Natural killer cell (primary cell): ENCODE data around the gene NF1. TPM values are rescaled to one million over a fixed set of nuclear protein-coding genes. Genes with fewer than 3 reads are reported as not detected.
A peak's percentile ranks its signal among the peaks of the same experiment; 100 is the strongest.
"Not testable (repeated sequence)": the region's sequence is repeated elsewhere in the genome, so short reads cannot be mapped to it uniquely, and the experiment has no call there.

ENCODE experiments used
- ATAC-seq, 3 donors: fragments of 150-1000 bp in 2 of 3; fragments of 200-7000 bp in 1 of 3; cut with Tn5 transposase; 1 replicate in 1 of 3; 2 replicates in 2 of 3; pipeline ENCODE4 v1.10.0; 2021; ENCODE audit warnings: mild to moderate bottlenecking in 2 of 3, moderate library complexity in 2 of 3
- DNase-seq, 2 donors: peaks; one replicate each; pipeline versions ENCODE4 v3.0.0 to v3.0.0-alpha.2; 2013 to 2021; ENCODE audit warnings: mixed read lengths in 1 of 2
- H3K27ac ChIP-seq: one replicate; pipeline ENCODE4 v1.5.1; 2013; ENCODE audit warnings: mild to moderate bottlenecking, low read length
- H3K27me3 ChIP-seq: one replicate; pipeline ENCODE4 v1.6.1; 2013; ENCODE audit warnings: low read length; ENCODE audit not compliant: control insufficient read depth, insufficient read depth
- H3K36me3 ChIP-seq: one replicate; pipeline ENCODE4 v1.6.1; 2013; ENCODE audit warnings: low read length; ENCODE audit not compliant: control insufficient read depth, insufficient read depth
- H3K4me1 ChIP-seq: one replicate; pipeline ENCODE4 v1.6.1; 2013; ENCODE audit warnings: low read length; ENCODE audit not compliant: control insufficient read depth, insufficient read depth
- H3K4me3 ChIP-seq: one replicate; pipeline ENCODE4 v1.5.1; 2013; ENCODE audit warnings: low read length
- H3K9me3 ChIP-seq: one replicate; pipeline ENCODE4 v1.6.1; 2013; ENCODE audit warnings: low read length; ENCODE audit not compliant: control insufficient read depth, insufficient read depth
- H3K27ac Mint-ChIP-seq, 2 donors: one replicate each; pipeline ENCODE4 v1.8.0; 2022; ENCODE audit warnings: mild to moderate bottlenecking in 2 of 2, mixed read lengths in 2 of 2, moderate library complexity in 1 of 2
- H3K27me3 Mint-ChIP-seq, 2 donors: one replicate each; pipeline ENCODE4 v1.8.0; 2022; ENCODE audit warnings: low read depth in 2 of 2, mixed read lengths in 2 of 2
- H3K36me3 Mint-ChIP-seq: one replicate; pipeline ENCODE4 v1.8.0; 2022; ENCODE audit warnings: mixed read lengths
- H3K4me1 Mint-ChIP-seq, 2 donors: one replicate each; pipeline ENCODE4 v1.8.0; 2022; ENCODE audit warnings: mixed read lengths in 2 of 2
- H3K4me3 Mint-ChIP-seq: one replicate; pipeline ENCODE4 v1.8.0; 2022; ENCODE audit warnings: mild to moderate bottlenecking, moderate library complexity, mixed read lengths
- H3K9me3 Mint-ChIP-seq, 2 donors: one replicate each; pipeline ENCODE4 v1.8.0; 2022; ENCODE audit warnings: mixed read lengths in 2 of 2
- WGBS: methylation state at CpG from one replicate; pipeline ENCODE4 v1.1.7; 2013; ENCODE audit warnings: missing lambda C conversion rate; ENCODE audit not compliant: insufficient coverage; 5-methylcytosine and 5-hydroxymethylcytosine counted together
- intact Hi-C: fragments of 100-400 bp; cut with micrococcal nuclease; formaldehyde crosslinking; loops from one replicate; pipeline ENCODE4 v1.14.2; 2022
- total RNA-seq, 4 donors: library from RNA; stranded (reverse); fragments of 120-200 nt in 1 of 4; gene quantifications; one replicate each; pipeline versions ENCODE4 v1.2.3 to v1.2.4, GENCODE V29; 2013 to 2022
- TF ChIP-seq, protein P1 (sequence below): fragments of 200-600 bp; IDR thresholded peaks from one replicate; pipeline ENCODE4 v1.8.0; 2022; ENCODE audit warnings: antibody characterized with exemption

The NF1 gene
- total RNA-seq, 3 donors from 2014 or later (not counting 1 experiment from before 2014, with no cell fraction given), result 30.3 to 40.7 (median 38.8) TPM

DNA sequence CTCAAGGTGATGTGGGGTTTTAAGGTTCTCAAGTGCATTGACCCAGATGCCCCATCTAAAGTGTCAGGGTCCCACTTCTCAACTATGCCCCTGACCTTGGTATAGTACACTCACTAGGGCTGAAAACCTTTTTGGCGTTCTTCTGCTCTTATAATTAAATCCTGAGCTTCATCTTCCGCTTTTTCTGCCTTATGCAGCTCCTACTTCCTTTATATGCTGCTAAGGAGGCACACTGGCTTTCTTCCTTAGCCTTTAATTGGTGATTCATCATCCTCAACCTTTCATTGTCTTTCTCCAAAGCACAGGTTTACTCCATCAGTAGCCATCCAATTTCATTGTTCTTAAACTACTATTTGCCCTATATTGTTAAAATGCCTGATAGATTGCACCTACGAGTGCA lies 5.3 kb upstream of the NF1 start:
- Mint-ChIP-seq H3K27me3 (no peaks in the 10 kb centered on the region), H3K4me3 (no peak overlapping the region), H3K4me1 (no peaks in the 10 kb centered on the region), H3K36me3 (no peaks in the 10 kb centered on the region), H3K27ac (no peak overlapping the region), H3K9me3 (no peaks in the 10 kb centered on the region)
- H3K4me3 ChIP-seq, result no peak overlapping the region
- WGBS, result 87% methylated on average over 3 of the region's 3 CpGs
- no peak for DNase-seq
- TF ChIP-seq, protein P1, sequence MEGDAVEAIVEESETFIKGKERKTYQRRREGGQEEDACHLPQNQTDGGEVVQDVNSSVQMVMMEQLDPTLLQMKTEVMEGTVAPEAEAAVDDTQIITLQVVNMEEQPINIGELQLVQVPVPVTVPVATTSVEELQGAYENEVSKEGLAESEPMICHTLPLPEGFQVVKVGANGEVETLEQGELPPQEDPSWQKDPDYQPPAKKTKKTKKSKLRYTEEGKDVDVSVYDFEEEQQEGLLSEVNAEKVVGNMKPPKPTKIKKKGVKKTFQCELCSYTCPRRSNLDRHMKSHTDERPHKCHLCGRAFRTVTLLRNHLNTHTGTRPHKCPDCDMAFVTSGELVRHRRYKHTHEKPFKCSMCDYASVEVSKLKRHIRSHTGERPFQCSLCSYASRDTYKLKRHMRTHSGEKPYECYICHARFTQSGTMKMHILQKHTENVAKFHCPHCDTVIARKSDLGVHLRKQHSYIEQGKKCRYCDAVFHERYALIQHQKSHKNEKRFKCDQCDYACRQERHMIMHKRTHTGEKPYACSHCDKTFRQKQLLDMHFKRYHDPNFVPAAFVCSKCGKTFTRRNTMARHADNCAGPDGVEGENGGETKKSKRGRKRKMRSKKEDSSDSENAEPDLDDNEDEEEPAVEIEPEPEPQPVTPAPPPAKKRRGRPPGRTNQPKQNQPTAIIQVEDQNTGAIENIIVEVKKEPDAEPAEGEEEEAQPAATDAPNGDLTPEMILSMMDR, result no peak
- no peak for ATAC-seq
- peaks cover 6% of the 10 kb centered on the region for H3K4me1 ChIP-seq
- intact Hi-C loops, result no loop called here
- no peaks in the 10 kb centered on the region for H3K9me3 ChIP-seq
- no peaks in the 10 kb centered on the region for H3K36me3 ChIP-seq
- H3K27me3 ChIP-seq, result no peaks in the 10 kb centered on the region
- no peak overlapping the region for H3K27ac ChIP-seq

DNA sequence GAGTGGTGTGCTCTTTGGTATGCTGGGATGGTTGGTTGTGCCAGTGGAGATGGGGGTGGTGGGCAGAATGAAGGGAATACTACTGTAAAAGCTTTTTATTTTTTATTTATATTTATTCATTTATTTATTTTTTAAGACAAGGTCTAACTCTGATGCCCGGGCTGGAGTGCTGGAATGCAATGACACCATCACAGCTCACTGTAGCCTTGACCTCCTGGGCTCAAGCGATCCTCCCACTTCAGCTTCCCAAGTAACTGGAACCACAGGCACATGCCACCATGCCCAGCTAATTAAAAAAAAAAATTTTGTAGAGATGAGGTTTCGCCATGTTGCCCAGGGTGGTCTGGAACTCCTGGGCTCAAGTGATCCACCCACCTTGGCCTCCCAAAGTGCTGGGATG lies 4.1 kb upstream of the NF1 start:
- 86% methylated on average over 3 of the region's 3 CpGs for WGBS
- H3K27me3 ChIP-seq, H3K9me3 Mint-ChIP-seq, H3K27ac Mint-ChIP-seq, ATAC-seq, H3K4me3 ChIP-seq, H3K4me3 Mint-ChIP-seq, H3K9me3 ChIP-seq, H3K27me3 Mint-ChIP-seq, H3K4me1 Mint-ChIP-seq, intact Hi-C loops, H3K36me3 ChIP-seq, H3K36me3 Mint-ChIP-seq, H3K4me1 ChIP-seq, H3K27ac ChIP-seq, DNase-seq: not testable (repeated sequence)

DNA sequence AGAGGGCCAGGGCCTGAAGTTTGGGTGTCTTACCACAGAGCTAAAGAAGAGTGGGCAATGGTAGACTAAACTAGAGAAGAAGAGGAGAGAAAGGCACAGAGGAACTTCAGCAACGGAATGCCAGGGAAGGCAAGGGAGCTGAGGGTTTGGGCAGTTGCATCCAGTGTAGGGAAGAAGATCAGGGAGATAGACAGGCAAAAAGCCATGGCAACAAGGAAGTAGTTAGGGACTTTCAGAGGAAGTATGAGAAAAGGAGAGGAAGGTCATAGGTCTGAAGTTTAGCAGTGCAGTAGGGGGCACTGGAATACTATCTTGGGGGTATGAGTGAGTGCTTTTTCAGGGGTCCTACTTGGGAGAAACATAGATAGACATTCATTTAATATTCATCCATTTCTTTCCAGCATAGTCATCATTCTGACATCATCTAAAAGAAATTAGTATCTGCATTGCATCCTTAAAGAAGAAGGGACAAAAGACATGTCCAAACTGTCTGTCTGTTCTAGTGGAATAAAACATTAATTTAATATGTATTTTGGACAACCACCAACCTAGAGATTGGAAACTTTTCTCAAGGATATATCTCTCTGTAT lies 2.2 kb upstream of the NF1 start:
- WGBS, result 97% methylated on average over 1 of the region's 1 CpG
- Mint-ChIP-seq H3K27me3 (no peaks in the 10 kb centered on the region), H3K9me3 (no peaks in the 10 kb centered on the region), H3K27ac (peak overlapping the region; percentile 3 to 59), H3K36me3 (no peaks in the 10 kb centered on the region), H3K4me1 (peaks cover 12 to 13% of the 10 kb centered on the region in 2 donors), H3K4me3 (peak overlapping the region; percentile 45)
- H3K27me3 ChIP-seq, result no peaks in the 10 kb centered on the region
- DNase-seq (no peak), ATAC-seq (no peak)
- intact Hi-C loops, result no loop called here
- no peak overlapping the region for H3K27ac ChIP-seq
- peaks cover 15% of the 10 kb centered on the region for H3K4me1 ChIP-seq
- no peak overlapping the region for H3K4me3 ChIP-seq
- H3K9me3 ChIP-seq, result no peaks in the 10 kb centered on the region
- H3K36me3 ChIP-seq, result no peaks in the 10 kb centered on the region
- TF ChIP-seq, protein P1, result no peak

DNA sequence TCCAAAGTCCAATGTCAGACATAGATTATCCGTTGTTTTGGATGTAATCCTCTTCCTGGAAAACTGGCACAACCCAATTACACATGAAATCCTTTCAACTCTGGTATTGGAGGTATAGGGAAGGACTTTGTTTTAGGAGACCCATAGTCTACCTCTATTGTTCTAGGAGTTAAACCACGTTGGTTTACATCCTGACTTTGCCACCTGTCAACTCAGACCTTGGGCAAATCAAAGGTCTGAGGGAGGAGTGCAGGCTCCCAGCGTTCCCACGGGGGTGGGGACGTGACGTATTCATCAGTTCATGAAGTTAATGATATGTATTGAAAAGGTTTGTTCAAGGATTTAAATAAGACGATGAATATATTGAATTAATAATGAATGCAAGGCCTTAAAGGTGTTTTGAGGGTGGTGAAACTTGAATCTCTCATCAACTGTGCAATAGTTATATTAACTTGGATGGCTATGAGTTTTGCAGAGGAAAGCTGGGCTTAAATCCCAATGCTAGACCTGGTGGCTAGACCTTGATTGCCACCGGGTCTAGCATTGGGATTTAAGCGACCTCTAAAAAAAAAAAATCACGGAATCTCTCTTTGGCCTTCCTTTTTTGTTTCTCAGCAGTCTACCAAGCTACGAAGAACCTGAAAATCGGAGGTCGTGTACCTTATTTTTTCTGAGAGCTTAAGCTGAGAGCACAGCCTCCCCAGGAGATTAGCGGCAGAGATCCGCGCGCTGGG lies 744 bp upstream of the NF1 start:
- Histone ChIP-seq H3K9me3 (no peaks in the 10 kb centered on the region), H3K4me3 (peak overlapping the region; percentile 77), H3K27ac (peak overlapping the region; percentile 76), H3K27me3 (no peaks in the 10 kb centered on the region), H3K36me3 (no peaks in the 10 kb centered on the region), H3K4me1 (peaks cover 15% of the 10 kb centered on the region)
- peak overlapping the region; percentile 80 to 98 for H3K27ac Mint-ChIP-seq
- H3K4me3 Mint-ChIP-seq, result peak overlapping the region; percentile 79
- H3K9me3 Mint-ChIP-seq, result no peaks in the 10 kb centered on the region
- no peak for ATAC-seq
- no peaks in the 10 kb centered on the region for H3K36me3 Mint-ChIP-seq
- WGBS, result 45% methylated on average over 16 of the region's 17 CpGs
- intact Hi-C loops, result no loop called here
- peak in 1 of 2 donors; percentile 19 for DNase-seq
- H3K27me3 Mint-ChIP-seq, result no peaks in the 10 kb centered on the region
- TF ChIP-seq, protein P1, result no peak
- H3K4me1 Mint-ChIP-seq, result peaks cover 12 to 13% of the 10 kb centered on the region in 2 donors
